HG03196 (cell line): ENCODE data around the gene ZGPAT.
A peak's percentile ranks its signal among the peaks of the same experiment; 100 is the strongest.
"Not testable (repeated sequence)": the region's sequence is repeated elsewhere in the genome, so short reads cannot be mapped to it uniquely, and the experiment has no call there.

Experiments used
- ATAC-seq: cut with Tn5 transposase; IDR thresholded peaks from one replicate; pipeline ENCODE4 v1.9.1; 2021; ENCODE audit not compliant: unreplicated experiment

The ZGPAT gene

DNA sequence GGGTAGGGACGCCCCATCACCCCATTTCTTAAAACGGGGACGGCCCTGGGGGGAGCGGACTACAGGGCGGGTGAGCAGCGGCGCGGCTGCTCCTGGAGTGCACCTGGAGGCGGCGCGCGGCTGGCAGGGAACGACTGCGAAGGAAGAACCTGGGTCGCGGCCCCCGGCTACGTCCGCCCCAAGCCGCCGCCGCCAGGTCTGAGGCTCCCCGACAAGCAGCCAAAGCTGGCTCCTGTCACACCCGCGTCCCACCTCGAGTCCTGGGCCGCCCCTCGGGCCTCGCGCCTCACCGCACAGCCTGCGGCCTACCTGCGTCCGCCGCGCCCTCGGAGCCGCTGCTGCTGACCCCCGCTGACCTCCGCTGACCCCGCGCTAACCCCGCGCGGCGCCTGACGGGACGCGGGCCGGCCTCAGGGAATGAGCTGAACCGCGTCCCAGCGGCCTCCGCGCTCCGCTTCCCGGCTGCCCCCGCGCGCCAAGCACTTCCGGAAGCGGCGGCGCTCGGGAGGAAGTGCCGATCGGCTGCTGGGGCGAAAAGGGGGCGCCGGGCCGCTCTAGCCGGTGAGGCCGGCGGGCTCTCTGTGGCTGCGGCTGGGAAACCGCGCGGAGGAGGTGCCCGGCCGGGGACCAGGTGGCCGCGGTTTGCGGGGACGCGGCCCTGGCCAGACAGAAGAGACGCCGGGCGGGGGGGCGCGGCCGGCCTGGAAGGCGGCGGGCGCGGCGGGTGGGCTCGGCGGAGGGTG, at the start of gene ZGPAT, which contains the start of gene ARFRP1:
Gene ZGPAT (plus strand): TSS at position 482 of the 743 bp plus-strand sequence. CDS start 542 bp downstream, outside the sequence.
Gene ARFRP1 (minus strand): TSS at position 419 of the 743 bp plus-strand sequence. CDS start 885 bp downstream, outside the sequence.
- ATAC-seq = peak; percentile 70

DNA sequence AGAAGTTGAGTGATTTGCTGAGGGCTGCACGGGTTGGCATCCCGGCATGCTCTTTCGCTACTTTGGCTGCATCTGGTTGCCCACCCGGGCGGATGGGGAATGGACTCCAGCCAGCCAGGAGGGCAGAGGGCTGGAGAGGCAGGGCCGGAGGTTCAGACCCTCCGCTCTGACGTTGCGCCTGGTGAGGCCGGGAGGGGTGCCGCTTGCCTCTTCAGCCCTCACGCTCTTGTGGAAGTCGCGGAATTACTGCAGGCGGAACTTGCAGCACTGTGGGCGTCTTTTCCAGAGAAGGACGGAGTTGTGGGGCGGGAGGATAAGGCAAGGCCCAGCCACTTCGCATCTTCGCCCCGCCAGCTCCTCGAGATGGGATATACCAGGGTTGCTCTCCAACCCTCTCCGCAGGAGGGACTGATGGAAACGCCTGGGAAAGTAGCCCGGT, 49.1 kb upstream of the ZGPAT start:
- ATAC-seq = peak; percentile 19

DNA sequence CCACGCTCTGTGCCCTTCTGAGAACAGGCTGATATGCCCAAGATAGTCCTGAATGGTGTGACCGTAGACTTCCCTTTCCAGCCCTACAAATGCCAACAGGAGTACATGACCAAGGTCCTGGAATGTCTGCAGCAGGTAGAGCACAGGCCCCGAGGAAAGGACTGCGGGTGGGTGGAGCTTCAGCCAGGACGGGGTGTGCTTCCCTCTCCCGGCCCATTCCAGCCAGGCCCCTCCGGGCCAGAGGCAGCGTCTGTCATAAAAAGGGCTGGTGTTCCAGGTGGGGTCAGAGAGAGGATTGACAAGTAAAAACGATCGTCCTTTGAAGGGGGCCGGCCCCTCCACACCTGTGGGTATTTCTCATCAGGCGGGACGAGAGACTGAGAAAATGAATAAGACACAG, 48.5 kb upstream of the ZGPAT start:
- no peak for ATAC-seq

DNA sequence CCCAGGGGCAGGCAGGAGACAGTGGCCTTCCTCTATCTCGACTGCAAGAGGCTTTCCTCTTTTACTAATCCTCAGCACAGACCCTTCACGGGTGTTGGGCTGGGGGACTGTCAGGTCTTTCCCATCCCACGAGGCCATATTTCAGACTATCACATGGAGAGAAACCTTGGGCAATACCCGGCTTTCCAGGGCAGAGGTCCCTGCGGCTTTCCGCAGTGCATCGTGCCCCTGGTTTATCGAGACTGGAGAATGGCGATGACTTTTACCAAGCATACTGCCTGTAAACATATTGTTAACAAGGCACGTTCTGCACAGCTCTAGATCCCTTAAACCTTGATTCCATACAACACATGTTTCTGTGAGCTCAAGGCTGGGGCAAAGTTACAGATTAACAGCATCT, 47.7 kb upstream of the ZGPAT start:
- not testable (repeated sequence) for ATAC-seq

- ATAC-seq = no peak
Observed at GRCh38 chr20:63660622-63661021, 47.2 kb upstream of the ZGPAT start.

GRCh38 chr20:63661108-63661507, 46.7 kb upstream of the ZGPAT start:
- no peak for ATAC-seq

DNA sequence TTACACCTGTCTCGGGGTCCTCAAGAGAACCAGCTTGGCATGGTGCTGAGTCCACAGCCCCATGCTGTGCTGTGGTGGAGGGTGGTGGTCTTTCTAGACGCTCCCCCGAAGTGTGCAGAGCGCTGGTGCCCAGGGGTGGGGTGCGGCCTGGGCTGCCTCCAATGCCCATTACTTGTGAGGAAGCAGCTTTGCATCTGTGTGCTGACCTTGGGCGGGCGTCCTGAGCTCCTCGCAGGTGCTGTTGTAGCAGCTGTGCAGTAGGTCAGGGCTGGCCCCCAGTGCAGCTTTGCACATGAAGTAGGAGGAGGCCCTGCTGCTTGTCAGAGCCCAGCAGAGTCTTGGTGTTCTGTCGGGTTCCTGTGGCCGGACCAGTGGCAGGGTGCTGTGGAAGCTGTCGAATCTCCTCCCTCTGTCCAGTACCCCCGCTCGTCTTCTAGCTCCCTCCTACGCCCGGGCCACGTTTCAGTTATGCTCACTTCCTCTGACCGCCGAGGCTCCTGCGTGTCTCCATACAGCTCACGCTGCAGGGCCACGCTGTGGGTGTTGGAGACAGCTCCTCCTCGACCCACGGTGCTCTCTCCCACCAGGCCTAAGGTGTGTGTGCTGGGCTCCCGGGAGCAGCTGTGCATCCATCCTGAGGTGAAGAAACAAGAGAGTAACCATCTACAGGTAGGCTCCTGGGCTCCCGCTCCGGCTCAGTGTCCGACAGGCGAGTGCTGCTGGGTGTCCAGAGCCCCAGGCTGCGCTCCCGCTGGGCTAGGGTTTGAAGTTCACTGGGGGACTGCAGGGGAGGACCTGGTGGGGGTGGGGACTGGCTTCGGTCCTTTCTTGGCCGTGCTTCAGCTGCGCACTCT, 45.7 kb upstream of the ZGPAT start:
- ATAC-seq = no peak

DNA sequence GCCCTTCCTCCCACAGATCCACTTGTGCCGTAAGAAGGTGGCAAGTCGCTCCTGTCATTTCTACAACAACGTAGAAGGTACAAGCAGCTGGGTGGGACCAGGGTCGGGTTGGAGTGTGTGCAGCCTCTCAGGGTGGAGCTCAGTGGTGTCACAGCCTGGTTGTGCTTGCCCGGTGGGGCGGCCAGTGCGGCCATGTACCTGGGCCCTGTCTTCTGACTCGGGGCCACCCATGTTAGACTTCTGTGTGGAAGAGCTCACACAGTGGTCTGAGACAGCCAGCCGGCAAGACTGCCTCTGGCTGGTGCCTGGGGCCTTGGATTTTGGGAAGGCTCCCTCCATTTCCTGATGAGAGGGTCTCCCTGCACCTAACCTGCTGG, 45.0 kb upstream of the ZGPAT start:
- no peak for ATAC-seq

- no peak for ATAC-seq
Observed at GRCh38 chr20:63663332-63664066, 44.3 kb upstream of the ZGPAT start.

DNA sequence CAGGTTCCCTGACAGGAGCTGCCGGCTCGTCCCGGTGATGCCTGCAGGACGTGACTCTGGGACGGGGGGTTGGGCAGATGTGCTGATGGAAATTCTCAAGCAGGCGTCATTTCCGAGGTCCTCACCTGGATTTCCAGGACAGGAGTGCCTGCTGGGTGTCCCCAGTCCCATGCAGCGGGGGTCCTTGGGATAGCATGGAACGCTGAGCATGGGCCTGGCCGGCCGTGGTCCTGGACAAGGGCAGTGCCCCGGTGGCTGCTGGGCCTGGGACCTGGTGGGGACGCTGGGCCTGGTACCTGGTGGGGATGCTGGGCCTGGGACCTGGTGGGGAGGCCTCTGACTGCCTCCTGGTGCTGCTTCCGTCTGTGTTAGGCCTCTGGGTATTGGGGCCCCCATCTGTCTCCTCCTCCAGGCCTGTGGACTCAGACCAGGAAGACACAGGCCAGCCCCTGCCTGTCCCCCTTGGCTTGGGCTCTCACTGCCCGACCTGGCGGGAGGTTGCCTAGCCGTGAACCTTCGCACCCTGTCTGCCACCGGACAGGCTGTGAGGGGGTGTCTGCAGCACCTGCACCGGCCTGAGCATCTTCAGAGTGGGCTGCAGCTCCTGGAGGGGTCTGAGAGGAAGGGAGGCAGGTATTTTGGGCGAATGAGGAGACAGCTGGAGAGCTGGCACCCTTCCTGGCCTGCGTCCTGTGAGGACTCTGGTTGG, 43.5 kb upstream of the ZGPAT start:
- no peak for ATAC-seq

DNA sequence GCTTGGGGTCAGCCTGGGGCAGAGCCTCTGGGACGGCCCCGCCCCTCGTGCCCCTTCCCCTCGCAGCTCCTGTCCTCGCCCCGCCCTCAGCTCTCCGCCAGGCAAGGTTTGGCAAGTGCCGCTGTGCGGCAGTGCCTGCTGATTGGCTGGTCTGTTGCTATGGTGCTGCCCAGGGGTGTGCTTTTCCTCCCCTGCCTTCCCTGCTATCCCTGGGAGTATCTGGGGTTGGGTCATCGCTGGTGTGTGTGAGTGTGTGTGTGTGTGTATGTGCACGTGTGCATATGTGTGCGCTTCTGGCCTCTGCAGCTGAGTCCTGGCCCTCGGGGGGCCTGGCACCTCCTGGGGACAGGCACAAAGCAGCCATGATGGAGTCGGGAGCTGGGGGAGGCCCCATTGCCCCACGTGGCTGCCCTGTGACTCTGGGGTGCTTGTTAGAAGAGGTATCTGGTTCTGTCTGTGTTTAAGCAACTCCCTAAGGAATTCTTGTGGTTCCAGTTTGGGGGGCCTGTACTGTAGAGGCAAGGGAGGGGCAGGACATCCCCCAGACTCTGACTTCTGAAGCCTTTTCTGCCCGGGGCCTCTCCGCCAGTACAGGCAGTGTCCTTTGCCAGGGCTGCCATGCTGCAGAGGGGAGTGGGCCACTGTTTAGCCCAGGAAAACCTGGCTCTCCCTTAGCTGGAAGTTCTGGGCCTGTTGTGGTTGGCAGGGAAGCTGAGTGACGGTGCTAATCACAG, 42.8 kb upstream of the ZGPAT start:
- no peak for ATAC-seq

- ATAC-seq = no peak
Observed at GRCh38 chr20:63665708-63666107, 42.1 kb upstream of the ZGPAT start.

GRCh38 chr20:63667858-63668257, 40.0 kb upstream of the ZGPAT start:
- ATAC-seq = no peak

DNA sequence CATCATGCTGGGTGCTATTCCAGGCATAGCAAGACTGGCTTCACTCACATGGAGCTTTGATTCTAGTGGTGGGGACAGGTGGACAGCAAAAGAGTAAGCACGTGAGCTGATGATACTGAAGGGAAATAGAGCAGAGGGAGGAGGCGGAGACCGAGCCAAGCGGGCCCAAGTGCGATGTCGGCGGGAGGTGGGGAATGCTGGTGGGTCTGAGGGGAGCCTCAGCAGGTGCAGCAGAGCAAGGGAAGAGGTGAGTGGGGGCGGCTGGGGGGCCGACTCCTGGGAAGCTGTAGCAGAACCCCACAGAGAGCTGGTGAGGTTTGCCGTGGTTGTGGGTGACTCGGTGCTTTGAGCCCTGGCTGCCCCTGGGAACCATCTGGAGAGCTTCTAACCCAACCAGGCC, 39.5 kb upstream of the ZGPAT start:
- no peak for ATAC-seq

DNA sequence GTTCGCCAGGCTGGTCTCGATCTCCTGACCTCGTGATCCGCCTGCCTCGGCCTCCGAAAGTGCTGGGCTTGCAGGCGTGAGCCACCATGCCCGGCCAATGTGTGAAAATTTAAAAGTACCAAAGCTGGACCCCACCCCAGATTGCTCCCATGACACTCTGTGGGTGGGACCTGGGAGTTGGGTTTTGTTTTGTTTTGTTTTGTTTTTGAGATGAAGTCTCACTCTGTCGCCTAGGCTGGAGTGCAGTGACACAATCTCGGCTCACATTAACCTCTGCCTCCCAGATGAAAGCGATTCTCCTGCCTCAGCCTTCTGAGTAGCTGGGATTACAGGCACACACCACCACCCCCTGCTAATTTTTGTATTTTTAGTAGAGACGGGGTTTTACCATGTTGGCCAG, 36.1 kb upstream of the ZGPAT start:
- ATAC-seq = not testable (repeated sequence)

GRCh38 chr20:63672666-63673065, 35.2 kb upstream of the ZGPAT start:
- no peak for ATAC-seq

DNA sequence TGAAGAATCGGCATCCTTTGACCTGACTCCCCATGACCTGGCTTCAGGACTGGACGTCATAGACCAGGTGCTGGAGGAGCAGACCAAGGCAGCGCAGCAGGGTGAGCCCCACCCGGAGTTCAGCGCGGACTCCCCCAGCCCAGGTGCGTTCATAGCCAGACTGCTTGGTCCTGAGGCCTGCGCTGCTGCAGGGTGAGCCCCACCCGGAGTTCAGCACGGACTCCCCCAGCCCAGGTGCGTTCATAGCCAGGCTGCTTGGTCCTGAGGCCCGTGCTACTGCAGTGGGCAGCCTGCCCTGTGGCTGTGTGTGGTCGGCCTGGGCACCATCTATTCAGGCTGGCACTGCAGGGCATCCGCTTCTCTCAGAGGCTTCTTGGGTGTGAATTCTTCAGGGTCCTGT, 33.9 kb upstream of the ZGPAT start:
- no peak for ATAC-seq

DNA sequence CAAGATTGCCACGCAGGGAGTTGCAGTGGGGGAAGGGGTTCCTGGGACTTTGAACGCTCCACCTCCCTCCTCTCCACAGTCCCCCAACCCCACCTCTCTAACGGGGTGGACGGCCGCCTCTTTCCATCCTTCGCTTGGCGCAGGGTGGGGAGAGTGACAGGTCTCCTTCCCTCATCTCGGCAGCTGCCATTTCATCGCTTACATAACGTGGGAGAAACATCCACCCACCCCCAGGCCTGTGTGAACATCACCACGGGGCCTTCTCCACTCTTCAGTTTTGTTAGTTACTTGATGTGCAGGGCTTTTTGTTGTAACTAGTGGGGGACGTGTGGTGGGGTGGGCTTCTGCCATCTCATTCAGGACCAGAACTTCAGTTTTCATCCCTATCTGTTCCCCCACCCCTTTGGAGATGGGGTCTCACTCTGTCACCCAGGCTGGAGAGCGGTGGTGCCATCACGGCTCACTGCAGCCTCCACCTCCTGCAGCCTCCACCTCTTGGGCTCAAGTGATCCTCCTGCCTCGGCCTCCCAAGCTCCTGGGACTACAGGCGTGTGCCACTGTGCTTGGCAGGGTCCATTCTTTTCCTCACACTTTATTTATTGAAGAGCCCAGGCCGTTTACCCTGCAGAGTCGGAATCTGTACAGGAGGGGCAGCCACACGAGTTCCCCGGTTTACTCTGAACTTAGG, 32.0 kb upstream of the ZGPAT start:
- no peak for ATAC-seq

DNA sequence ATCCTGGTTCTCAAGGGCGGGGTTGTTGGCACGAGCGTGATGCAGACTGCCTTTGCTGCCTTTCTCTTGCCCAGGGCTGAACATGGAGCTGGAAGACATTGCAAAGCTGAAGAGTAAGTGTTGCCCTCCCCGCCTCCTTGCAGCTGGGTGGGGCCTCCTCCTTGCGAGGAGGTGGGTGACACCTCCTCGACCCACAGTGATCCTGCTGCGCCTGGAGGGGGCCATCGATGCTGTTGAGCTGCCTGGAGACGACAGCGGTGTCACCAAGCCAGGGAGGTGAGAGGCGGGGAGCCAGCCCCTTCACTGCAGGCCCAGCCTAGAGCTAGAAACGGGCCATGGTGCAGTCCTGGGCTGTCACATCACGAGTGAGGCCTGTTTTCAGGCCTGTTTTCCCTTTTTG, 29.8 kb upstream of the ZGPAT start:
- ATAC-seq = no peak
